Measurements from ENCODE around the gene MRGPRF.
"Not testable (repeated sequence)": the region's sequence is repeated elsewhere in the genome, so short reads cannot be mapped to it uniquely, and the experiment has no call there.

The MRGPRF gene

GRCh38 chr11:68982134-68982533 is 30.9 kb downstream of the MRGPRF start:
- no peak for DNase-seq

GRCh38 chr11:68980776-68981065 is 32.3 kb downstream of the MRGPRF start, which contains the start of gene MRGPRD:
Gene MRGPRD (minus strand): TSS chr11:68980986. CDS start chr11:68980986, 0 bp downstream.
- DNase-seq, result no peak

DNA sequence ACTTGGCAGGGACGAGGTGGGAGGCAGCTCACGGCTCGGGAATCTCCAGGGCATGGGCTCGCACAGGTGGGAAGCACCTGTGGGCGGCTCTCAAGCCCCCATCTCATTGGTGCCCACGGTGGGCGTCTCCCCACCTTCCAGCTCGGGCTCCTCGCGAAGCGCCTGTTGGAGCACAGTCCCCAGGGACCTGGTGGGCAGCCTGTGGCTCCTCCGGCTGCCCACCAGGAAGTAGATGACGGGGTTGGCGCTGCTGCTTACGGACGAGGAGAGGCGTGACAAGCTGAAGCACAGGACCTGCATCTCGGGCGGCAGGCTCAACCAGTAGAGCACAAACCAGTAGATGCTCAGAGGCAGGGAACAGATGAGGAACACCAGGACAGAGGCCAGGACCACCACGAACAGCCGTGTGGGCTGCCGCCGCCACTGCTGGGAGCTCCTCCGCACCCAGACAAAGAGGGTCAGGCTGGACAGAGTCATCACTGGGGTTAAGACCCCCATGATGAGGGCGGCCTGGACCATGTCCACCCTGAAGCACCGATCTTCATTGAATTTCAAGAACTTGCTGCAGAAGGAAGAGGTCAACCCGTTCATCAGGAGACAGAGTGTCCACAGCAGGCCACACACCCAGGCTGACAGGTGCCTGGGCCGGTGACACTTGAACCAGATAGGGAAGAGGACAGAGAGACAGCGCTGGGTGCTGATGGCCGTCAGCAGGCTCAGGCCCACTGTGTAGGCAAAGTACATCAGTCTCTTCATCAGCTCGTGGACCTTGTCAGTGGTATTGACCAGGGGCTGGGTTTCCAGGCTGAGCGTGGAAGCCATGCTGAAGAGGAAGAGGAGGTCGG is 32.9 kb downstream of the MRGPRF start:
- DNase-seq, result no peak

- no peak for DNase-seq
Measured at GRCh38 chr11:68978931-68979594, 34.0 kb downstream of the MRGPRF start.

DNA sequence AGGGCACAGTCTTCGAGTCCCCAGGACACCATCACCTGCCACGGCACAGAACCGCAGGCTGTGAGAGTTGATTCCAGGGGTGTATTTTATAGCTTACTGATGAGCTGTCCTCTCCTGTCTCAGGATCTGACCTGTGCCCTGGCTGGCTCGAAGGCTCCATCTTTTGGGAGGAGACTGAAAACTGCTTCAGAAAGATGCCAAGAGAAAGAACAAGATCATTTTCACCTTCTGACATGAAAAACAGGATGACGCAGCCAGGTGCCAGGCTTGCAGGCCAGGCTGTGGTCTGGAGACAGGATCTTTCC is 34.5 kb downstream of the MRGPRF start:
- no peak for DNase-seq

DNA sequence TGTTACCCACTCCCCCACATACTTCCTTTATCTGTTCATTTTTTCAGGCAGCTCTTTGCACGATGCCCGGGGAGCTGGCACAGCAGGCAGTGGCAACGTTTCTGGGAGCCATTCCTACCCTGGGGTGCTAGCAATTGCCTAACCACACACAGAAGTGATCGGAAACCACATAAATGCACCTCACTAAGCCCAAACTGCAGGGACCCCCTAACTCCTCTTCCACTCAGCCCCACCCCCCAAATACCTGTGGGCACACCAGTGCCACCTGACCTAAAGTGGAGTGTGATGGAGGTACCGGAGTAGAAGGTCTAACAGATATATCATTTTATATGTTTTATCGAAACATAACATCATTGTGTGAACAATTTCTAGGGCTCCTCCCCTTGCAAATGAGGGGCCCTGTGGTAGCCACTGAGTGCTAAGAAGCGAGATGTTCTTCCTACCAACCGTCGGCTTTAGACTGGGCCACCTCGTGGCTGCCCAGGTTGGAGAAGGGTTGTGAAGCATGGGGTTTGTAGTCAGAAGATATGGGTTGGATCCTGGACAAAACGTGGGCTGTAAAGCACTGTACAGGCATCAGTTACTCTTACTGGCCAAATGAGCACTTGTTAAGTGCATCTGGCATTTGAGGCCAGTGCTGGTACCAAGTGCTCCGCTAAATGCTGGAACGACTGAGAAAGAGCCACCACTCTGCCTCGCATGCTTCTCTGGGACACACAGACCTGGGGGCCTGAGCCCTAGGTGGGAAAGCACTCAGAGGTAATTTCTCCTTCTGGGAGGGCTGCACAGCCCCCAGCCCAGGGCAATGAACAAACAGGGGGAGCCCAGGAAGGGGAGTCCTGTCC is 35.0 kb downstream of the MRGPRF start:
- DNase-seq, result no peak

DNA sequence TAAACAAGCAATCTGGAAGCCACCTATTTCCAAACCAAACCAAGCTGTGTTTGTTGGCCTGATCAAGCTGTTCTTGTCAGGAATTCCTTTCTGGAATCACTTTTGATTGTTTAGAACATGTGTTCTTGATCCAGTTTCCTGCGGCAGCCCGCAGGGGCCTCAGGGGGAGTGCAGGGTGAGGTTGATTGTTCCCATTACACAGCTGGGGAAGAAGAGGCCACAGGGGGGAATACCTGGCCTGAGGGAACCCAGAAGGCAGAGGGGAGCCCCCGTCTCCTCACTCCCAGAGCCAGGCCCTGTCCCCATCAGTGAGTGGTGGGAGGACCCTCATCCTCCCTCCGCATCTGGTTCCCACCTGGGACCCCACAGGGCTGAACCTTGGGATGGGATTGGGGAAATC is 36.5 kb downstream of the MRGPRF start:
- no peak for DNase-seq

GRCh38 chr11:68976095-68976494 is 37.0 kb downstream of the MRGPRF start:
- no peak for DNase-seq

- no peak for DNase-seq
Measured at GRCh38 chr11:68974421-68975194, 38.4 kb downstream of the MRGPRF start.

GRCh38 chr11:68973706-68974105 is 39.3 kb downstream of the MRGPRF start:
- not testable (repeated sequence) for DNase-seq

GRCh38 chr11:68973219-68973618 is 39.8 kb downstream of the MRGPRF start:
- DNase-seq, result no peak

GRCh38 chr11:68970921-68971636 is 42.0 kb downstream of the MRGPRF start:
- no peak for DNase-seq

GRCh38 chr11:68969386-68969785 is 43.7 kb downstream of the MRGPRF start:
- no peak for DNase-seq

DNA sequence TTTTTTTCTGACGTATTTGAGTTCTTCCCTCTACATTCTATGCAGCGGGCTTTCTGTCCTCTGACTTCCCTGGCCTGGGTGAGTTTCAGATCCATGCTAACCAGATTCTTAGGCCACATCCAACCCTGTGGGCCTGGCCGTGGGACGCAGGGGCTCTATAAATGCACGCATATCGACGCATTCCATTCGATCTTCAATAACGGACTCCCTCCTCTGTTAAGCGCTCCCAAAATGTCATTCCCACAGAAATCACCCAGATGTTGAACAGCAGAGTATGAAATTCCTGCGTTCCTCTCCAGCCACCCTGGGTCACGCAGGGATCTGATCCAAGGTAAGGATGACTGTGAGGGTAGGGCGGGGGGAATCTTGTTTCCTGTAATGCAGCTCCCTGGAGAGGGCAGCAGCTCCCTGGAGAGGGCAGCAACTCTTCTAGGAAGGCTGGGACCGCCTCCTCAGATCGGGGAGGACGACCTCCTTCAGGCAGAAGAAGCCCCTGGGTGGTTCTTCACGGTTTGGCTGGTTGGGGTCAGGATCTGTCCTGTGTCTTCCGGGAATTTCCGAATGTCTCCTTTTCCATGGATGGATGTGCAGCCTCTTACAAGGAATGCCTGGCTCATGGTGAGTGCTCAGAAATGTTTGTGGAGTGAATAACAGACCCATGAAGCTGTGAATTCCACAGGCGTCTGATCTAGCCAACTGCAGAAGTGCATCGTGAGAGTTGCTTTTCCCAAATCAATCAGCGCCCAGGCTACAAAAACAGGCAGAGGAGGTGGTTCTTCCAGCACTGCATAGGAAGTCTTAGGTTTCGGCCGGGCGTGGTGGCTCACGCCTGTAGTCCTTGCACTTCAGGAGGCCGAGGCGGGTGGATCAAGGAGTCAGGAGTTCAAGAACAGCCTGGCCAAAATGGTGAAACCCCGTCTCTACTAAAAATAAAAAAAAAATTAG is 44.5 kb downstream of the MRGPRF start:
- no peak for DNase-seq

DNA sequence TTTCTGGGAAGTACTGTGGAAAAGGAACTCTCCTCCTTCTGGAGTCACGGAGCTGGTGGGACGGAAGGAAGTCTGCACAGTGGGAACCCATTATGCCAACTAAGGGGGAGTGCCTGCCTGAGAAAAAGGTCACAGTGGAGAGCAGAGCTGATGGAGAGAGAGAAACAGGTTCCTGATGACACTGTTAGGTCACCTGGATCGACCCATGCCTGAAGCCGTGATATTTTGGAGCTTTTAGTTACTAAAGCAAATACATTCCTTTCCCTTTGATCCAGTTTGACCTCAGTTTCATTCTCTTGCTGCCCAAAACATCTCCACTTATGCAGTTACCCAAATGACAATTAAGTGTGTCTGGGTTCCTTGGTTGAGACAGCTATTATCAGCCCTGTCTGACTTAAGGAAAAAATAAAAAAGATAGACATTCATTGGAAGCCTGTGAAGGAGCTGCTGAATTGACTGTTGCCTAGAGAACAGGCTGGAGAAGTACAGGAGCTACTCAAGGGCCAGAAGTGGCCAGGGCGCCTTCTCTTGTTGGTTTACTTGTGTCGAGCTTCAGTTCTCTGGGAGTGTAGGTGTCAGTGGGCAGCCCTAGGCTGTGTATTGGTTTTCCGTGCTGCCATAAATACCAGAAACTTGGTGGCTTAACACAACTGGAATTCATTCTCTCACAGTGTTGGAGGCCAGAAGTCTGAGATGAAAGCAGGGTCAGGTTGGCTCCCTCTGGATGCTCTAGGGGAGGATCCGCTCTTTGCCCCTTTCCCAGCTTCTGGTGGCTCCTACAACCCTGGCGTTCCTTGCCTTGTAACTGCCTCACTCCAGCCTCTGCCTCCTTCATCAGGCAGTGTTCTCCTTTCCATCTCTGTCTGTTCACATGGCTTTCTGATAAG is 45.9 kb downstream of the MRGPRF start:
- DNase-seq, result no peak

DNA sequence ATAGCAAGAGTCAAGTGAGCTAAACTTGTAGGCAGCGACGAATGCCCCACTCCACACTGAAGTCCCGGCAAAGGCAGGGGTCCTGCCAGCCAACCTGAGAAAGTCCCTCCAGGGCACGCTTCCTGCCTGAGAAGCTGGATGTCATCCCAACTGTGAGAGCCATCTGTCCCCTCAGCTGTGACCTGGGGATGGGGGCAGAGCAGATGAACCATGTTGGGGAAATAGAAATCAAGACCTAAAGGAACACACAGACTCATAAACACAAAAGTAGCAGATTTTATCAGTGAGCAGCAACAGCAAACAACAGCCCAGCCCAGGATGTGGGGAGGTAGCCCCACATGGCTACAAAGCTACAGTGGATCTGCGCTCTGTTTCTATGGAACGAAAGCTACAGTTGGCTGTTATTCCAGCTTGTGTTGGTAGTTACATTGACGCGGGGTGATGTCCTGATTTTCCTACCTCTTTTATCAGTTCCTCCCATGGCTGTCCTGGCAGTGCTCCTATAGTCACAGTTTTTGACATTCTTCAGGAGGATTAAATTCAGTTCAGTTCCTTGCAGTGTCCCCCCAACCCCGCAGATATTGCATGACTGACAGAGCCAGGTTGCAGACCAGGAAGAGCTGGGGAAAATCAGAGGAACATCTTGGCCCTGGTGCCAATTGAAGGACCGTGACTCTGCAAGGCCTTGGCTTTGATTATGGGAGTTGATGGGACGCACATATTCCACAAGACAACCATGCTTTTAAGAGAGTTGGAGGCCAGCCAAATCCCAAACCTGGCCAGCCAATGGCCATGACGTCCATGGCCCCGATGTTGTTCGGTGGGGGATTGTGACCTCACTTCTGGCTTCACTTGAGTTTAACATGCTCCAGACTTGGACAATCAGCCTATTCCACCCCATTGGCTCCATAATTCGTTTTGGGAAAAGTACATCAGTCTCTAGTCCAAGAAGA is 46.9 kb downstream of the MRGPRF start:
- DNase-seq, result no peak

DNA sequence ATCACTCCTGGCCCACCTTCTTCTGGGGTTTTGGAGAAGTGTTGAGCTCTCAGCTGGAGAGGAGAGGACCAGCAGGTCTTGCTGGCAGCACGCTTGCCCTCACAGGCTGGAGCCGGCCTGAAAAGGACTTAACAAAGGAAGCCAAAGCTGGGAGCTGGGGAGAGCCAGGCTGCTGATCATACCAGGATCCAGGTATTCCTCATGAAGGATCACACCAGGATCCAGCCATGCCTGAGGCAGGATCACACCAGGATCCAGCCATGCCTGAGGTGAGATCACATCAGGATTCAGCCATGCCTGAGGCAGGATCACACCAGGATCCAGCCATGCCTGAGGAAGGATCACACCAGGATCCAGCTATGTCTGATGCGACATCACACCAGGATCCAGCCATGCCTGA is 49.3 kb downstream of the MRGPRF start:
- no peak for DNase-seq

GRCh38 chr11:68962527-68963250 is 50.4 kb downstream of the MRGPRF start:
- no peak for DNase-seq
